A549 (cell line): ENCODE results near the gene SLC13A2.
"Not testable (repeated sequence)": the region's sequence is repeated elsewhere in the genome, so short reads cannot be mapped to it uniquely, and the experiment has no call there.

Experiments used
- HOXB13 ChIP-seq: fragments of 250-450 bp; sonication (Bioruptor Pico); IDR thresholded peaks from 2 replicates; pipeline ENCODE4 v1.5.0; 2020; ENCODE audit warnings: low read depth, mild to moderate bottlenecking, moderate library complexity
- POLR2A ChIP-seq: IDR thresholded peaks from 2 replicates; pipeline ENCODE4 v1.6.1; 2012; ENCODE audit warnings: mild to moderate bottlenecking, low read length
- RFX5 ChIP-seq: fragments of 450-650 bp; IDR thresholded peaks from 2 replicates; pipeline ENCODE4 v1.7.1; 2014; ENCODE audit warnings: antibody characterized with exemption, mild to moderate bottlenecking, moderate library complexity
- TF ChIP-seq, protein P1 (sequence below): fragments of >200 bp; sonication (Bioruptor Twin); formaldehyde crosslinking; IDR thresholded peaks from 3 replicates; pipeline ENCODE4 v1.5.1; 2016

DNA sequence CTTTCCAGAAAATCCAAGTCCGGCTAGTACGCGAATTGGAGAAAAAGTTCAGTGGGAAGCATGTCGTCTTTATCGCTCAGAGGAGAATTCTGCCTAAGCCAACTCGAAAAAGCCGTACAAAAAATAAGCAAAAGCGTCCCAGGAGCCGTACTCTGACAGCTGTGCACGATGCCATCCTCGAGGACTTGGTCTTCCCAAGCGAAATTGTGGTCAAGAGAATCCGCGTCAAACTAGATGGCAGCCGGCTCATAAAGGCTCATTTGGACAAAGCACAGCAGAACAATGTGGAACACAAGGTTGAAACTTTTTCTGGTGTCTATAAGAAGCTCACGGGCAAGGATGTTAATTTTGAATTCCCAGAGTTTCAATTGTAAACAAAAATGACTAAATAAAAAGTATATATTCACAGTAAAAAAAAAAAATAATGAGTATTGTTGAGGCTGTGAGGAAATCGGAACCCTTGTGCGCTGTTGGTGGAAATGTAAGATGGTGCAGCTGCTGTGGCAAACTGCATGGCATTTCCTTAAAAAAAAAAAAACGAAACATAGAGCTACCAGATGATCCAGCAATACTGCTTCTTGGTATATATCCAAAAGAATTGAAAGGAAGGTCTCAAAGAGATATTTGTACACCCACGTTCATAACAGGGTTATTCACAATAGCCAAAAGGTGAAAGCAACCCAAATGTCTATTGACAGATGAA is 5.3 kb upstream of the SLC13A2 start:
- TF ChIP-seq, protein P1, sequence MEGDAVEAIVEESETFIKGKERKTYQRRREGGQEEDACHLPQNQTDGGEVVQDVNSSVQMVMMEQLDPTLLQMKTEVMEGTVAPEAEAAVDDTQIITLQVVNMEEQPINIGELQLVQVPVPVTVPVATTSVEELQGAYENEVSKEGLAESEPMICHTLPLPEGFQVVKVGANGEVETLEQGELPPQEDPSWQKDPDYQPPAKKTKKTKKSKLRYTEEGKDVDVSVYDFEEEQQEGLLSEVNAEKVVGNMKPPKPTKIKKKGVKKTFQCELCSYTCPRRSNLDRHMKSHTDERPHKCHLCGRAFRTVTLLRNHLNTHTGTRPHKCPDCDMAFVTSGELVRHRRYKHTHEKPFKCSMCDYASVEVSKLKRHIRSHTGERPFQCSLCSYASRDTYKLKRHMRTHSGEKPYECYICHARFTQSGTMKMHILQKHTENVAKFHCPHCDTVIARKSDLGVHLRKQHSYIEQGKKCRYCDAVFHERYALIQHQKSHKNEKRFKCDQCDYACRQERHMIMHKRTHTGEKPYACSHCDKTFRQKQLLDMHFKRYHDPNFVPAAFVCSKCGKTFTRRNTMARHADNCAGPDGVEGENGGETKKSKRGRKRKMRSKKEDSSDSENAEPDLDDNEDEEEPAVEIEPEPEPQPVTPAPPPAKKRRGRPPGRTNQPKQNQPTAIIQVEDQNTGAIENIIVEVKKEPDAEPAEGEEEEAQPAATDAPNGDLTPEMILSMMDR = not testable (repeated sequence)
- TF ChIP-seq POLR2A, HOXB13, RFX5: not testable (repeated sequence)
